K562 (cell line): ENCODE measurements around the gene ACBD4. TPM values are rescaled to one million over a fixed set of nuclear protein-coding genes. Genes with fewer than 3 reads are reported as not detected.

ENCODE experiments used
- EWSR1 ChIP-seq: fragments of 450-650 bp; IDR thresholded peaks from 2 replicates; pipeline ENCODE4 v1.6.1; 2018; ENCODE audit warnings: borderline replicate concordance, mild to moderate bottlenecking, low read depth, moderate library complexity; ENCODE audit not compliant: partially characterized antibody
- GATA2 ChIP-seq: sonication (generic); formaldehyde crosslinking; IDR thresholded peaks from 2 replicates; pipeline ENCODE4 v1.4.0; 2020; ENCODE audit warnings: mild to moderate bottlenecking, missing genetic modification reagents
- JUNB ChIP-seq: fragments of 450-650 bp; formaldehyde crosslinking; conservative IDR thresholded peaks from 2 replicates; pipeline ENCODE4 v1.4.0; 2020; ENCODE audit warnings: mild to moderate bottlenecking
- MAZ ChIP-seq, 2 experiments: fragments of 450-650 bp in 1 of 2; sonication (generic) in 1 of 2; formaldehyde crosslinking; IDR thresholded peaks in 1 of 2; conservative IDR thresholded peaks in 1 of 2; 2 replicates each; pipeline versions ENCODE4 v1.4.0 to v1.5.0; 2020; ENCODE audit warnings: mild to moderate bottlenecking in 1 of 2, missing genetic modification reagents in 1 of 2
- MITF ChIP-seq: IDR thresholded peaks from 2 replicates; pipeline ENCODE4 v1.6.1; 2014; ENCODE audit warnings: antibody characterized with exemption
- U2AF1 ChIP-seq: fragments of 200-400 bp; formaldehyde crosslinking; optimal IDR thresholded peaks from 2 replicates; pipeline ENCODE3; 2017; ENCODE audit warnings: mild to moderate bottlenecking, low read depth, low read length, moderate library complexity
- ZNF3 ChIP-seq: fragments of 250-450 bp; sonication (Bioruptor Pico); IDR thresholded peaks from 2 replicates; pipeline ENCODE4 v1.5.0; 2021; ENCODE audit warnings: mild to moderate bottlenecking, moderate library complexity
- polyA plus RNA-seq, 8 experiments: library from polyadenylated mRNA; depleted of rRNA in 4 of 8; stranded (reverse) in 5 of 8; unstranded in 3 of 8; fragments of >200 nt; fragmentation: Nextera tagmentation in 2 of 8; fragmentation: Illumina TruSeq in 1 of 8; extraction: Ambion mirVana in 2 of 8; extraction: Trizol in 1 of 8; gene quantifications; 2 replicates each; pipeline versions ENCODE4 v1.2.1 to v1.2.3, GENCODE V29; 2011 to 2014; ENCODE audit warnings: inconsistent platforms in 1 of 8, missing spikeins in 1 of 8
- total RNA-seq, 7 experiments: library from RNA; depleted of rRNA in 6 of 7; stranded (reverse); fragments of >200 nt in 6 of 7; fragmentation: Illumina TruSeq in 2 of 7; extraction: Trizol in 2 of 7; gene quantifications; 2 replicates each; pipeline versions ENCODE4 v1.2.1 to v1.2.3, GENCODE V29; 2011 to 2021; ENCODE audit warnings: low replicate concordance in 1 of 7
- TF ChIP-seq, protein P1 (sequence below), 3 experiments: fragments of 200-800 bp in 1 of 3; sonication (Bioruptor generic) in 1 of 3; sonication (generic) in 1 of 3; formaldehyde crosslinking in 1 of 3; IDR thresholded peaks; 2 replicates each; pipeline versions ENCODE4 v1.6.1 to v1.8.0; 2016 to 2022; ENCODE audit warnings: mild to moderate bottlenecking in 2 of 3, missing compliant biosample characterization in 2 of 3, missing genetic modification characterization in 2 of 3, missing genetic modification reagents in 1 of 3
- TF ChIP-seq, protein P2 (sequence below): fragments of 200-800 bp; sonication (Bioruptor generic); IDR thresholded peaks from 2 replicates; pipeline ENCODE4 v1.6.1; 2017; ENCODE audit warnings: missing genetic modification characterization, missing compliant biosample characterization
- TF ChIP-seq, protein P3 (sequence below), 3 experiments: fragments of 200-800 bp in 1 of 3; fragments of 250-450 bp in 1 of 3; fragments of 450-650 bp in 1 of 3; sonication (Bioruptor Pico) in 1 of 3; sonication (Bioruptor generic) in 1 of 3; formaldehyde crosslinking in 1 of 3; IDR thresholded peaks; 2 replicates each; pipeline versions ENCODE4 v1.6.1 to v1.8.0; 2016 to 2022; ENCODE audit warnings: mild to moderate bottlenecking in 2 of 3, missing genetic modification characterization in 2 of 3, missing compliant biosample characterization in 1 of 3, moderate library complexity in 1 of 3

The ACBD4 gene
- total and polyA plus RNA-seq, 9 of the 15 experiments (the other 6 are each of a cell fraction or from before 2014, with no cell fraction given): 0.14 to 6.9 (median 4.6) TPM

GRCh38 chr17:45123930-45124796 lies 11.3 kb upstream of the ACBD4 start (continued):
- TF ChIP-seq, protein P1, sequence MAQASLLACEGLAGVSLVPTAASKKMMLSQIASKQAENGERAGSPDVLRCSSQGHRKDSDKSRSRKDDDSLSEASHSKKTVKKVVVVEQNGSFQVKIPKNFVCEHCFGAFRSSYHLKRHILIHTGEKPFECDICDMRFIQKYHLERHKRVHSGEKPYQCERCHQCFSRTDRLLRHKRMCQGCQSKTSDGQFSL (CRISPR knock-in tag; IDR thresholded peaks at IDR 0.05): peak; percentile 94
- TF ChIP-seq, protein P1 (tag; IDR thresholded peaks at IDR 0.05): peak in 1 of 2 experiments; percentile 43; a peak in 1 of 4 replicates
- TF ChIP-seq MAZ (CRISPR knock-in tag; conservative IDR thresholded peaks at IDR 0.05 in 1 of 2, IDR thresholded peaks at IDR 0.05 in 1 of 2) (peak; percentile 40 to 69; a peak in 3 of 4 replicates), GATA2 (CRISPR knock-in tag) (0 out of 2 replicates have a peak, but pooled peaks have one; percentile 32), EWSR1 (no peak), MITF (0 out of 2 replicates have a peak, but pooled peaks have one; percentile 20), U2AF1 (no peak), JUNB (peak; percentile 79), ZNF3 (CRISPR knock-in tag) (no peak)
- TF ChIP-seq, protein P2, sequence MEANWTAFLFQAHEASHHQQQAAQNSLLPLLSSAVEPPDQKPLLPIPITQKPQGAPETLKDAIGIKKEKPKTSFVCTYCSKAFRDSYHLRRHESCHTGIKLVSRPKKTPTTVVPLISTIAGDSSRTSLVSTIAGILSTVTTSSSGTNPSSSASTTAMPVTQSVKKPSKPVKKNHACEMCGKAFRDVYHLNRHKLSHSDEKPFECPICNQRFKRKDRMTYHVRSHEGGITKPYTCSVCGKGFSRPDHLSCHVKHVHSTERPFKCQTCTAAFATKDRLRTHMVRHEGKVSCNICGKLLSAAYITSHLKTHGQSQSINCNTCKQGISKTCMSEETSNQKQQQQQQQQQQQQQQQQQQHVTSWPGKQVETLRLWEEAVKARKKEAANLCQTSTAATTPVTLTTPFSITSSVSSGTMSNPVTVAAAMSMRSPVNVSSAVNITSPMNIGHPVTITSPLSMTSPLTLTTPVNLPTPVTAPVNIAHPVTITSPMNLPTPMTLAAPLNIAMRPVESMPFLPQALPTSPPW: peak; percentile 73
- TF ChIP-seq, protein P3, sequence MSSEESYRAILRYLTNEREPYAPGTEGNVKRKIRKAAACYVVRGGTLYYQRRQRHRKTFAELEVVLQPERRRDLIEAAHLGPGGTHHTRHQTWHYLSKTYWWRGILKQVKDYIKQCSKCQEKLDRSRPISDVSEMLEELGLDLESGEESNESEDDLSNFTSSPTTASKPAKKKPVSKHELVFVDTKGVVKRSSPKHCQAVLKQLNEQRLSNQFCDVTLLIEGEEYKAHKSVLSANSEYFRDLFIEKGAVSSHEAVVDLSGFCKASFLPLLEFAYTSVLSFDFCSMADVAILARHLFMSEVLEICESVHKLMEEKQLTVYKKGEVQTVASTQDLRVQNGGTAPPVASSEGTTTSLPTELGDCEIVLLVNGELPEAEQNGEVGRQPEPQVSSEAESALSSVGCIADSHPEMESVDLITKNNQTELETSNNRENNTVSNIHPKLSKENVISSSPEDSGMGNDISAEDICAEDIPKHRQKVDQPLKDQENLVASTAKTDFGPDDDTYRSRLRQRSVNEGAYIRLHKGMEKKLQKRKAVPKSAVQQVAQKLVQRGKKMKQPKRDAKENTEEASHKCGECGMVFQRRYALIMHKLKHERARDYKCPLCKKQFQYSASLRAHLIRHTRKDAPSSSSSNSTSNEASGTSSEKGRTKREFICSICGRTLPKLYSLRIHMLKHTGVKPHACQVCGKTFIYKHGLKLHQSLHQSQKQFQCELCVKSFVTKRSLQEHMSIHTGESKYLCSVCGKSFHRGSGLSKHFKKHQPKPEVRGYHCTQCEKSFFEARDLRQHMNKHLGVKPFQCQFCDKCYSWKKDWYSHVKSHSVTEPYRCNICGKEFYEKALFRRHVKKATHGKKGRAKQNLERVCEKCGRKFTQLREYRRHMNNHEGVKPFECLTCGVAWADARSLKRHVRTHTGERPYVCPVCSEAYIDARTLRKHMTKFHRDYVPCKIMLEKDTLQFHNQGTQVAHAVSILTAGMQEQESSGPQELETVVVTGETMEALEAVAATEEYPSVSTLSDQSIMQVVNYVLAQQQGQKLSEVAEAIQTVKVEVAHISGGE (CRISPR knock-in tag; IDR thresholded peaks at IDR 0.05): peak in 1 of 3 experiments; percentile 51; a peak in 1 of 6 replicates
